Measurements from ENCODE around the gene SEMG1.

Gene SEMG1

DNA sequence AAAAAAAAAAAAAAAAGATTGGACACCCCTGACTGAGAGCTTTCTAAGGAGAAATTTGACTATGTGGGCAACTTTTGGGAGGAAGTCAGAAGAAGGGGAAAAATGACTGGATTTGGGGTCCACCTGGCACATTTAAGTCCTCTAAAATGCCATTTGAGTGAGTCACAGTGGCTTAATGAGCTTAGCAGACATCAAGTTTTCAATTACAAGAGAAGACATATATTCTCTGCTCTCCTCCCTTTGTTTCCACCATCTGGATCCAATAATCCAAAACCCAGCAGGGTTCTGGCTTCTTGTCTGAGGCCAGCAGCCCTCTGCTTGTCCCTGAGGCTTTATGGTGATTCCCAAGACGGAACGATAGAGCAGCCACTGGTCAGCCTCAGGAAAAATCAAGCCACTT, 25.2 kb upstream of the SEMG1 start:
- H3K27me3 ChIP-seq (ENCODE audit: insufficient read depth, low read length) = no peaks in the 10 kb centered on the region
- H3K4me3 ChIP-seq (ENCODE audit: low read depth, low read length) = no peak overlapping the region
- H3K18ac ChIP-seq (ENCODE audit: low read length) = no peak overlapping the region
- H2BK5ac ChIP-seq (ENCODE audit: low read depth, low read length, poor library complexity) = no peak overlapping the region
- H3K79me1 ChIP-seq (ENCODE audit: low read length) = no peaks in the 10 kb centered on the region
- no peak overlapping the region for H2AFZ ChIP-seq (ENCODE audit: insufficient read depth, low read length, poor library complexity)
- no peak for DNase-seq
- no peaks in the 10 kb centered on the region for H3K36me3 ChIP-seq (ENCODE audit: control insufficient read depth in 1 of 2, insufficient read depth in 2 of 2, low read length in 2 of 2)
- H3K9me3 ChIP-seq (ENCODE audit: insufficient read depth, low read depth, low read length) = peaks cover 2% of the 10 kb centered on the region
- no peaks in the 10 kb centered on the region for H3K4me1 ChIP-seq (ENCODE audit: control insufficient read depth in 1 of 2, insufficient read depth in 2 of 2, low read length in 2 of 2)
- no peak overlapping the region for H2BK12ac ChIP-seq (ENCODE audit: low read length)
- no peak overlapping the region for H4K12ac ChIP-seq (ENCODE audit: low read depth, low read length)
- H2AK5ac ChIP-seq (ENCODE audit: low read length) = no peak overlapping the region
- no peak overlapping the region for H3K4me2 ChIP-seq (ENCODE audit: low read length)
- no peak overlapping the region for H3K14ac ChIP-seq (ENCODE audit: low read length)
- H3K23ac ChIP-seq (ENCODE audit: low read length) = no peak overlapping the region
- H4K8ac ChIP-seq (ENCODE audit: low read depth, low read length) = no peak overlapping the region
- H3K9ac ChIP-seq (ENCODE audit: low read length) = no peak overlapping the region
- no peak overlapping the region for H3K27ac ChIP-seq (ENCODE audit: low read depth, low read length)
- WGBS (ENCODE audit: extremely low coverage, insufficient coverage, insufficient read length) = no CpG with 5 or more reads among the region's 2 CpGs
- H3K4ac ChIP-seq (ENCODE audit: low read depth, low read length) = no peak overlapping the region
- H4K91ac ChIP-seq (ENCODE audit: low read depth, low read length) = no peak overlapping the region
- H2BK120ac ChIP-seq (ENCODE audit: insufficient read depth, low read length, poor library complexity) = no peak overlapping the region
- no peaks in the 10 kb centered on the region for H3K79me2 ChIP-seq (ENCODE audit: control insufficient read depth, insufficient read depth, low read length, poor library complexity)

DNA sequence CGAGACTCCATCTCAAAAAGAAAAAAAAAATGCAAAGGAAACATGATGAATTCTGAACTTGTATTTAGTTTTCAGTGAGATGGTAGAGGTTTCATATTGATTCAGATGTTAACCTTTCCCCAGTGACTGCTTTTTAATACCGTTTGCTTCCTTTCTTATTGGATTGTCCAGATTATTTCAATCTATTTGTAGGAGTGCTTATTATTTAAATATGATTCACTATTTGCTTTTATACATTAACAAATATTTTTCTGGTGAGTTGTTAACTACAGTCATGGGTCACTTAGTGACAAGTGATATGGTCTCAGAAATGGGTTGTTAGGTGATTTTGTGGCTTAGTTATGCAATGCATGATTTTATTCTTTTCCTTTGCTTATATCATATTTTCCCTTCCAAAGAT, 23.7 kb upstream of the SEMG1 start:
- H2BK12ac ChIP-seq (ENCODE audit: low read length) = no peak overlapping the region
- no peaks in the 10 kb centered on the region for H3K79me2 ChIP-seq (ENCODE audit: control insufficient read depth, insufficient read depth, low read length, poor library complexity)
- no peaks in the 10 kb centered on the region for H3K36me3 ChIP-seq (ENCODE audit: control insufficient read depth in 1 of 2, insufficient read depth in 2 of 2, low read length in 2 of 2)
- no peak overlapping the region for H3K4me3 ChIP-seq (ENCODE audit: low read depth, low read length)
- H3K27me3 ChIP-seq (ENCODE audit: insufficient read depth, low read length) = no peaks in the 10 kb centered on the region
- no peak overlapping the region for H2AFZ ChIP-seq (ENCODE audit: insufficient read depth, low read length, poor library complexity)
- H2BK120ac ChIP-seq (ENCODE audit: insufficient read depth, low read length, poor library complexity) = no peak overlapping the region
- no peak overlapping the region for H4K91ac ChIP-seq (ENCODE audit: low read depth, low read length)
- H3K4me2 ChIP-seq (ENCODE audit: low read length) = no peak overlapping the region
- no peak overlapping the region for H3K27ac ChIP-seq (ENCODE audit: low read depth, low read length)
- WGBS (ENCODE audit: extremely low coverage, insufficient coverage, insufficient read length) = no CpG with 5 or more reads among the region's 2 CpGs
- no peak overlapping the region for H3K14ac ChIP-seq (ENCODE audit: low read length)
- no peaks in the 10 kb centered on the region for H3K4me1 ChIP-seq (ENCODE audit: control insufficient read depth in 1 of 2, insufficient read depth in 2 of 2, low read length in 2 of 2)
- H3K23ac ChIP-seq (ENCODE audit: low read length) = no peak overlapping the region
- no peak overlapping the region for H3K9ac ChIP-seq (ENCODE audit: low read length)
- H2BK5ac ChIP-seq (ENCODE audit: low read depth, low read length, poor library complexity) = no peak overlapping the region
- H4K12ac ChIP-seq (ENCODE audit: low read depth, low read length) = no peak overlapping the region
- no peak for DNase-seq
- H3K79me1 ChIP-seq (ENCODE audit: low read length) = no peaks in the 10 kb centered on the region
- H3K9me3 ChIP-seq (ENCODE audit: insufficient read depth, low read depth, low read length) = peaks cover 2% of the 10 kb centered on the region
- H2AK5ac ChIP-seq (ENCODE audit: low read length) = no peak overlapping the region
- H3K4ac ChIP-seq (ENCODE audit: low read depth, low read length) = no peak overlapping the region
- H3K18ac ChIP-seq (ENCODE audit: low read length) = no peak overlapping the region
- H4K8ac ChIP-seq (ENCODE audit: low read depth, low read length) = no peak overlapping the region

DNA sequence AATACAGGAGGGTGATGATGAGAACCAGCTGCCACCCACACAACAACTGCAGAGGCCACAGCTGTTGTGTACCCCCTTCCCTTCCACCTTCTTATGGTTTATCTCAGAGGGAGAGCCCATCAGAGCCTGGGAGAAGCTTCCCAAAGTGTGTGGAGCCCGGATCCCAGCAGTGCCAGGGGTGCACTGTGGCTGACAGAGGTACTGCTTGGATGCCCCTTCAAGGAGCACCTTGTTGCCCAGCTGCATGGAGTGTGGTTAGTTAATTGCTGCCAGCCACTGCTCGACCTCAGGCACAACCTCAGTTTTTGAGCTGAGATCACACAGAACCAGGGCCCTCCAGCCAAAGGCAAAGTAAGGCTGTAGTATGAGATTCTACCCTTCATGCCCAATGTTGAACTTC, 19.1 kb upstream of the SEMG1 start:
- H3K4me2 ChIP-seq (ENCODE audit: low read length) = no peak overlapping the region
- no peak overlapping the region for H2BK12ac ChIP-seq (ENCODE audit: low read length)
- H3K4ac ChIP-seq (ENCODE audit: low read depth, low read length) = no peak overlapping the region
- H4K8ac ChIP-seq (ENCODE audit: low read depth, low read length) = no peak overlapping the region
- H4K91ac ChIP-seq (ENCODE audit: low read depth, low read length) = no peak overlapping the region
- no peak overlapping the region for H2BK120ac ChIP-seq (ENCODE audit: insufficient read depth, low read length, poor library complexity)
- H3K36me3 ChIP-seq (ENCODE audit: control insufficient read depth in 1 of 2, insufficient read depth in 2 of 2, low read length in 2 of 2) = no peaks in the 10 kb centered on the region
- no peaks in the 10 kb centered on the region for H3K4me1 ChIP-seq (ENCODE audit: control insufficient read depth in 1 of 2, insufficient read depth in 2 of 2, low read length in 2 of 2)
- WGBS (ENCODE audit: extremely low coverage, insufficient coverage, insufficient read length) = no CpG with 5 or more reads among the region's 2 CpGs
- no peak overlapping the region for H2AK5ac ChIP-seq (ENCODE audit: low read length)
- no peak overlapping the region for H3K4me3 ChIP-seq (ENCODE audit: low read depth, low read length)
- DNase-seq = no peak
- no peak overlapping the region for H3K18ac ChIP-seq (ENCODE audit: low read length)
- no peak overlapping the region for H2AFZ ChIP-seq (ENCODE audit: insufficient read depth, low read length, poor library complexity)
- no peak overlapping the region for H4K12ac ChIP-seq (ENCODE audit: low read depth, low read length)
- H3K79me1 ChIP-seq (ENCODE audit: low read length) = no peaks in the 10 kb centered on the region
- no peak overlapping the region for H3K23ac ChIP-seq (ENCODE audit: low read length)
- H3K27ac ChIP-seq (ENCODE audit: low read depth, low read length) = no peak overlapping the region
- no peaks in the 10 kb centered on the region for H3K27me3 ChIP-seq (ENCODE audit: insufficient read depth, low read length)
- H3K9ac ChIP-seq (ENCODE audit: low read length) = no peak overlapping the region
- H3K79me2 ChIP-seq (ENCODE audit: control insufficient read depth, insufficient read depth, low read length, poor library complexity) = no peaks in the 10 kb centered on the region
- no peak overlapping the region for H3K14ac ChIP-seq (ENCODE audit: low read length)
- no peaks in the 10 kb centered on the region for H3K9me3 ChIP-seq (ENCODE audit: insufficient read depth, low read depth, low read length)
- no peak overlapping the region for H2BK5ac ChIP-seq (ENCODE audit: low read depth, low read length, poor library complexity)

DNA sequence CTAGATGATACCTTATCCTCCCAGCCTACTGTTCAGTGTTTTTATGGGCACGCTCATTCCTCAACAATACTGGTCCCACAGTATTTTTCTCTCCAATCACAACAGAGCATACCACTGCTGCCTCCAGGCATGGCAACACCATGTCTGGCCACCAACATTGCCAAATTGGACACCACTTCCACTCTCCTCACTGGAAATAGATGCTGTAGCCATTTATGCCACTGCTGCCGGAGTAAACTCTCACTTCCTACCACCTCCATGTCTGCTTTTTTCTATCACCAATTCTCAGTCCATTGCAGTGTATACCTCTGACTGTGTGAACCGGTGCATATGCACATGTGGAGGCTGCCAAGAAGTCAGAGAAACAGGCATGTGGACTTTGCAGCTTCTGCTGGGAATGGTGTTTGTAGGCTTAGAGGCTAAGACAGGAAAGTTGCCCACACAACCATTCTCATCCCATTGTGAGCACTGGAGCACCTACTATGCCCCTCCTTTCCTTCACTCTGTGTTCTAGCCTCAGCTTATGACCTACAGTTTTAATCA, 17.7 kb upstream of the SEMG1 start:
- no peaks in the 10 kb centered on the region for H3K36me3 ChIP-seq (ENCODE audit: control insufficient read depth in 1 of 2, insufficient read depth in 2 of 2, low read length in 2 of 2)
- no peak overlapping the region for H3K18ac ChIP-seq (ENCODE audit: low read length)
- H3K14ac ChIP-seq (ENCODE audit: low read length) = no peak overlapping the region
- no CpG with 5 or more reads among the region's 3 CpGs for WGBS (ENCODE audit: extremely low coverage, insufficient coverage, insufficient read length)
- H4K8ac ChIP-seq (ENCODE audit: low read depth, low read length) = no peak overlapping the region
- H3K79me1 ChIP-seq (ENCODE audit: low read length) = no peaks in the 10 kb centered on the region
- no peak overlapping the region for H2AK5ac ChIP-seq (ENCODE audit: low read length)
- H4K91ac ChIP-seq (ENCODE audit: low read depth, low read length) = no peak overlapping the region
- no peak overlapping the region for H3K4me2 ChIP-seq (ENCODE audit: low read length)
- no peak overlapping the region for H3K9ac ChIP-seq (ENCODE audit: low read length)
- no peaks in the 10 kb centered on the region for H3K27me3 ChIP-seq (ENCODE audit: insufficient read depth, low read length)
- DNase-seq = no peak
- no peak overlapping the region for H3K27ac ChIP-seq (ENCODE audit: low read depth, low read length)
- no peak overlapping the region for H2BK12ac ChIP-seq (ENCODE audit: low read length)
- H3K23ac ChIP-seq (ENCODE audit: low read length) = no peak overlapping the region
- H3K4ac ChIP-seq (ENCODE audit: low read depth, low read length) = no peak overlapping the region
- no peak overlapping the region for H2BK120ac ChIP-seq (ENCODE audit: insufficient read depth, low read length, poor library complexity)
- H3K9me3 ChIP-seq (ENCODE audit: insufficient read depth, low read depth, low read length) = no peaks in the 10 kb centered on the region
- H3K79me2 ChIP-seq (ENCODE audit: control insufficient read depth, insufficient read depth, low read length, poor library complexity) = no peaks in the 10 kb centered on the region
- H3K4me3 ChIP-seq (ENCODE audit: low read depth, low read length) = no peak overlapping the region
- H4K12ac ChIP-seq (ENCODE audit: low read depth, low read length) = no peak overlapping the region
- H3K4me1 ChIP-seq (ENCODE audit: control insufficient read depth in 1 of 2, insufficient read depth in 2 of 2, low read length in 2 of 2) = no peaks in the 10 kb centered on the region
- no peak overlapping the region for H2BK5ac ChIP-seq (ENCODE audit: low read depth, low read length, poor library complexity)
- H2AFZ ChIP-seq (ENCODE audit: insufficient read depth, low read length, poor library complexity) = no peak overlapping the region
